Neutrophil (primary cell): ENCODE measurements around the gene LGALS7.

Experiments
- H3K27ac ChIP-seq: fragments of 200-600 bp; sonication (generic); 2 replicates; pipeline ENCODE4 v1.5.1; 2016; ENCODE audit warnings: mild to moderate bottlenecking, moderate library complexity
- H3K27me3 ChIP-seq: fragments of 200-600 bp; sonication (generic); 2 replicates; pipeline ENCODE4 v1.6.0; 2016; ENCODE audit warnings: mild to moderate bottlenecking
- H3K36me3 ChIP-seq: fragments of 200-600 bp; sonication (generic); 2 replicates; pipeline ENCODE4 v1.5.1; 2017
- H3K4me1 ChIP-seq, 2 experiments: fragments of 200-600 bp in 1 of 2; sonication (generic) in 1 of 2; 1 replicate in 1 of 2; 2 replicates in 1 of 2; pipeline versions ENCODE4 v1.5.1 to v1.6.1; 2013 to 2016; ENCODE audit warnings: low read depth in 1 of 2, low read length in 1 of 2, mild to moderate bottlenecking in 1 of 2, moderate library complexity in 1 of 2; ENCODE audit not compliant: control insufficient read depth in 1 of 2, insufficient read depth in 1 of 2
- H3K4me3 ChIP-seq, 2 experiments: fragments of 200-600 bp in 1 of 2; sonication (generic) in 1 of 2; 1 replicate in 1 of 2; 2 replicates in 1 of 2; pipeline ENCODE4 v1.5.1; 2013 to 2016; ENCODE audit warnings: low read depth in 1 of 2, low read length in 1 of 2, mild to moderate bottlenecking in 1 of 2, moderate library complexity in 1 of 2
- H3K9me3 ChIP-seq: fragments of 200-600 bp; sonication (generic); 2 replicates; pipeline ENCODE4 v1.5.1; 2016
- TF ChIP-seq, protein P1 (sequence below): fragments of 200-600 bp; sonication (generic); IDR thresholded peaks from 2 replicates; pipeline ENCODE4 v1.5.1; 2016; ENCODE audit warnings: antibody characterized with exemption

The LGALS7 gene

DNA sequence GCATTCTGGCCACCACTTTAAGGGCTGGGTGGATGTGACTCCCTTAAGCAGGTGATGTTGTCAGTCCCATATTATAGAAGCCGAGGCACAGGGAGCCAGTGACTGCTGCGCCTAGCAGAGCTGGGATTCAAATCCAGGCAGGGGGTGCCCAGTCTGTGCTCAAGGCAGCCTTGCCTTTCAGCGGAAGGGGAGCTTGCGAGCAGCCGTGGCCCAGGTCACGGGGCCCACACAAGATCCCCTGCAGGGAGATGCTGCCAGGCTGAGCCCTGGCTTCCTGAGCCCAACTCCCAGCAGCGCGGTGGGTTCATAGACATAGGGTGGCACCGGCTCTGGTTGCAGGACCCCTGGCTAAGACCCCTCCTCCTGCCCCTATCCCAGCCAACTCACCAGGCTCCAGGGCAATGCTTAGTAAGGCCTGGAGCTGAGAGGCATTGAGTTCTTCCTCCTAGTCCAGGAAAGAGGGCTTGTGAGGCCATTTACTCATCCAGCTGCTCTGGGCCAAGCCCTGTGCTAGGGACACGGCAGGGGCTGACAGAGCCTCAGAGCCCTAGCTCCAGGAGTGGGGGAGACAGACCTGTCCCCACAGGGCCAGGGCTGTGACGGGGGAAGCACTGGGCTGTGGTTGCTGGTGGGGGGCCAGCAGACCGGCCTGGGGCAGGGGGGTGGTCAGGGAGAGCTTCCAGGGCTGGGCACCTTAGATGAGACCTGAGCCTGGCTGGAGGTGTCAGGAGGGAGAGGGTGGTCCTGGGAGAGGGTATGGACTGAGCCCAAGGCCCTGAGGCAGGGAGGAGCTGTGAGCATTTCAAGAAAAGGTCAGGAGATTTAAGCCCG, 38.7 kb downstream of the LGALS7 start:
- TF ChIP-seq, protein P1, sequence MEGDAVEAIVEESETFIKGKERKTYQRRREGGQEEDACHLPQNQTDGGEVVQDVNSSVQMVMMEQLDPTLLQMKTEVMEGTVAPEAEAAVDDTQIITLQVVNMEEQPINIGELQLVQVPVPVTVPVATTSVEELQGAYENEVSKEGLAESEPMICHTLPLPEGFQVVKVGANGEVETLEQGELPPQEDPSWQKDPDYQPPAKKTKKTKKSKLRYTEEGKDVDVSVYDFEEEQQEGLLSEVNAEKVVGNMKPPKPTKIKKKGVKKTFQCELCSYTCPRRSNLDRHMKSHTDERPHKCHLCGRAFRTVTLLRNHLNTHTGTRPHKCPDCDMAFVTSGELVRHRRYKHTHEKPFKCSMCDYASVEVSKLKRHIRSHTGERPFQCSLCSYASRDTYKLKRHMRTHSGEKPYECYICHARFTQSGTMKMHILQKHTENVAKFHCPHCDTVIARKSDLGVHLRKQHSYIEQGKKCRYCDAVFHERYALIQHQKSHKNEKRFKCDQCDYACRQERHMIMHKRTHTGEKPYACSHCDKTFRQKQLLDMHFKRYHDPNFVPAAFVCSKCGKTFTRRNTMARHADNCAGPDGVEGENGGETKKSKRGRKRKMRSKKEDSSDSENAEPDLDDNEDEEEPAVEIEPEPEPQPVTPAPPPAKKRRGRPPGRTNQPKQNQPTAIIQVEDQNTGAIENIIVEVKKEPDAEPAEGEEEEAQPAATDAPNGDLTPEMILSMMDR: no peak
- Histone ChIP-seq H3K4me3 (peak overlapping the region in 1 of 2 experiments; percentile 24), H3K4me1 (peaks cover 24 to 37% of the 10 kb centered on the region in 2 experiments), H3K27ac (peak overlapping the region; percentile 59), H3K9me3 (no peaks in the 10 kb centered on the region), H3K27me3 (peaks cover 40% of the 10 kb centered on the region), H3K36me3 (peaks cover 24% of the 10 kb centered on the region)

- Histone ChIP-seq H3K9me3 (no peaks in the 10 kb centered on the region), H3K27me3 (peaks cover 40% of the 10 kb centered on the region), H3K4me3 (peak overlapping the region in 1 of 2 experiments; percentile 24), H3K4me1 (peaks cover 24 to 37% of the 10 kb centered on the region in 2 experiments), H3K36me3 (peaks cover 29% of the 10 kb centered on the region), H3K27ac (peak overlapping the region; percentile 59)
- TF ChIP-seq, protein P1: no peak
These were observed 39.2 kb downstream of the LGALS7 start for GRCh38 chr19:38734176-38734425.

DNA sequence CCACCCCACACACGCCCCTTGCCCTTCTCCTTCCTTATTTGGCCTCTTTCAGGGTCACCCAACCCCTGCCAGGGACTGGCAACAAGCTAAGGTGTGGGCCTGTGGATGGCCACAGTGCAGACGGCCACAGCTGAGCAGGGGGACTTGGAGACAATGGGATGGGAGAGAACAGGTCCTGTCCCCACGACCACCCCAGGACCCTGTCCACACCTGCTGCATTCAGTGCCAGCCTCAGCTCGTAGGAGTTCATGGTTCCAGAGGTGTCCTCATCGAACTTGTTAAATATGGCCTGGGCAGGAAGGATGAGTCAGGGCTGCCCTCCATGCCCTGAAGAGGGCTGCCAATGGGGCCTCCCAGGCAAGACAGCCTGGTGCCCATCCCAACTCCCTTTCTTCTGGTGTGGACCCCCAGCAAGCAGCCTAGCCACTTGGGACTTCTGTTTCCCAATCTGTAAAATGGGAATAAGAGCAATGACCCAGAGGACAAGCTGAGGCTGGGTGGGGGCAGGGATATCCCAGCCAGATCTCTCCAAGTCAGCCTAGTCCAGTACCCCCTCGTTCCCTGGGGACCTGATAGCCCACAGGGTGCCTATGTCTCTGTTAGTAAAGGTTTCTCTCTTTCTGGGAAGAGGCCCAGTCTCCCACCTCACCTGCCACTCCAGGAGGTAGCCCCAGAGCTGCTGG, 39.7 kb downstream of the LGALS7 start:
- Histone ChIP-seq H3K4me3 (peak overlapping the region in 1 of 2 experiments; percentile 24), H3K9me3 (no peaks in the 10 kb centered on the region), H3K27ac (peak overlapping the region; percentile 59), H3K4me1 (peaks cover 24 to 37% of the 10 kb centered on the region in 2 experiments), H3K36me3 (peaks cover 34% of the 10 kb centered on the region), H3K27me3 (peaks cover 35% of the 10 kb centered on the region)
- TF ChIP-seq, protein P1: no peak

GRCh38 chr19:38733241-38733492, 40.1 kb downstream of the LGALS7 start:
- no peak overlapping the region for H3K27ac ChIP-seq
- no peak overlapping the region for H3K4me3 ChIP-seq
- peaks cover 38% of the 10 kb centered on the region for H3K36me3 ChIP-seq
- peaks cover 30% of the 10 kb centered on the region for H3K27me3 ChIP-seq
- H3K4me1 ChIP-seq: peaks cover 24 to 37% of the 10 kb centered on the region in 2 experiments
- TF ChIP-seq, protein P1: no peak
- H3K9me3 ChIP-seq: no peaks in the 10 kb centered on the region

DNA sequence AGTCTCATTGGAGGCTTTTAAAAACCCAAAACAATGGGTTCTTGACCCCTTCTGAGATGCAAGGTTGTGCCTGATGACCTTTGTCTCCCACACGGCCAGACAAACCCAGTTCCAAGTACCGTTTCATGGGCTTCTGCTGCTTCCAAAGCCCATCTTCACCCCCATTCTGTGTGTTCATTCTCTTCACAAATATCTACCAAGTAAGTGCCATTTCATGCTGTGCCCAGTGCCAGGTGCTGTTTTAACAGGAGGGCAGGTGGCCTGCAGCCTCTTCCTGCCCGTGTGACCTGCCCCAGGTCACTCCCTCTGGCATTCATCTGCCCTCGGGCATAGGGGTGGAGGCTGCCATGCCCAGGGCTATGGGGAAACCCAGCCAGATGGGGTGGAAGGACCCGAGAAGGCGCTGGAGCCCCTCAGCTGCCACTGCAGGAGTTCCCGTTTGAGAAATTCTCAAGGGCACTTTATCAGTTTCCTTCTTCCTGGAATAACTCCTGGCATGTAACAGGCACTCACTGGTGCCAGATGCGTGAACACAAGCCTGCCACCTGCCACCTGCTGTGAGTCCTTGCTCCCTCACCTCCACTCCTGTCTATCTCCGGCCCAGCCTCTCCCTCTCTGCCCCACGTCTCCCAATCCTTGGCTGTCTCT, 41.5 kb downstream of the LGALS7 start:
- H3K9me3 ChIP-seq: no peaks in the 10 kb centered on the region
- peaks cover 18 to 28% of the 10 kb centered on the region in 2 experiments for H3K4me1 ChIP-seq
- TF ChIP-seq, protein P1: no peak
- H3K36me3 ChIP-seq: peaks cover 52% of the 10 kb centered on the region
- peaks cover 16% of the 10 kb centered on the region for H3K27me3 ChIP-seq
- H3K4me3 ChIP-seq: no peak overlapping the region
- peak overlapping the region; percentile 49 for H3K27ac ChIP-seq
